K562 (cell line): ENCODE measurements around the gene HYAL1. TPM values are rescaled to one million over a fixed set of nuclear protein-coding genes. Genes with fewer than 3 reads are reported as not detected.

ENCODE experiments used
- ATF3 ChIP-seq, 2 experiments: fragments of 450-650 bp in 1 of 2; sonication (generic) in 1 of 2; formaldehyde crosslinking in 1 of 2; IDR thresholded peaks in 1 of 2; conservative IDR thresholded peaks in 1 of 2; 2 replicates each; pipeline versions ENCODE4 v1.6.1 to v1.8.1; 2016 to 2023; ENCODE audit warnings: mild to moderate bottlenecking in 2 of 2, moderate library complexity in 2 of 2, inconsistent platforms in 1 of 2, missing genetic modification reagents in 1 of 2
- BRF1 ChIP-seq: IDR thresholded peaks from 3 replicates; pipeline ENCODE4 v1.6.1; 2011; ENCODE audit warnings: borderline replicate concordance, mild to moderate bottlenecking; ENCODE audit not compliant: insufficient read length; ENCODE audit errors: extremely low read depth
- CBFB ChIP-seq: sonication (generic); formaldehyde crosslinking; IDR thresholded peaks from 2 replicates; pipeline ENCODE4 v1.4.0; 2020; ENCODE audit warnings: mild to moderate bottlenecking, missing genetic modification reagents
- CHD4 ChIP-seq: fragments of 200-600 bp; sonication (generic); IDR thresholded peaks from 3 replicates; pipeline ENCODE4 v1.6.1; 2012; ENCODE audit warnings: low read depth, mild to moderate bottlenecking, mixed read lengths, low read length, inconsistent platforms; ENCODE audit not compliant: insufficient read depth, insufficient replicate concordance, poor library complexity, severe bottlenecking
- CTBP1 ChIP-seq: fragments of 450-650 bp; IDR thresholded peaks from 2 replicates; pipeline ENCODE4 v1.6.1; 2016; ENCODE audit warnings: borderline replicate concordance
- DDX20 ChIP-seq: fragments of 450-650 bp; IDR thresholded peaks from 2 replicates; pipeline ENCODE4 v1.6.1; 2016; ENCODE audit warnings: missing genetic modification characterization, low read depth, mild to moderate bottlenecking, missing compliant biosample characterization, moderate library complexity
- ETS2 ChIP-seq: IDR thresholded peaks from 2 replicates; pipeline ENCODE4 v1.6.1; 2016; ENCODE audit warnings: borderline replicate concordance, missing genetic modification characterization, mild to moderate bottlenecking, moderate library complexity, missing compliant biosample characterization; ENCODE audit not compliant: poor library complexity, severe bottlenecking
- GTF2E2 ChIP-seq: fragments of 200-800 bp; sonication (Bioruptor generic); IDR thresholded peaks from 2 replicates; pipeline ENCODE4 v1.6.1; 2016; ENCODE audit warnings: missing genetic modification characterization, missing compliant biosample characterization
- KAT8 ChIP-seq: fragments of 450-650 bp; IDR thresholded peaks from 2 replicates; pipeline ENCODE4 v1.6.1; 2016; ENCODE audit warnings: low read depth, mild to moderate bottlenecking
- MCM3 ChIP-seq: fragments of 450-650 bp; IDR thresholded peaks from 2 replicates; pipeline ENCODE4 v1.6.1; 2016
- MEF2A ChIP-seq: IDR thresholded peaks from 2 replicates; pipeline ENCODE4 v1.6.1; 2011; ENCODE audit warnings: low read depth, mild to moderate bottlenecking, low read length, moderate library complexity; ENCODE audit not compliant: control insufficient read depth
- PHF20 ChIP-seq: fragments of 450-650 bp; IDR thresholded peaks from 2 replicates; pipeline ENCODE4 v1.6.1; 2018; ENCODE audit not compliant: partially characterized antibody
- PRPF4 ChIP-seq: fragments of 200-400 bp; formaldehyde crosslinking; IDR thresholded peaks from one replicate; pipeline ENCODE4 v1.6.1; 2017; ENCODE audit warnings: low read length, low read depth, mild to moderate bottlenecking; ENCODE audit not compliant: insufficient read depth, poor library complexity, severe bottlenecking
- PTRF ChIP-seq: fragments of 450-650 bp; IDR thresholded peaks from 2 replicates; pipeline ENCODE4 v1.6.1; 2016; ENCODE audit warnings: mild to moderate bottlenecking, missing genetic modification characterization, missing compliant biosample characterization
- TSC22D4 ChIP-seq: fragments of 450-650 bp; IDR thresholded peaks from 2 replicates; pipeline ENCODE4 v1.6.1; 2016; ENCODE audit warnings: missing genetic modification characterization, missing biosample characterization, control low read depth
- ZFP36 ChIP-seq: fragments of 150-350 bp; IDR thresholded peaks from 2 replicates; pipeline ENCODE4 v1.6.1; 2018; ENCODE audit warnings: low read length, low read depth; ENCODE audit not compliant: partially characterized antibody
- ZNF146 ChIP-seq: IDR thresholded peaks from one replicate; pipeline ENCODE4 v1.6.1; 2018; ENCODE audit warnings: missing compliant biosample characterization; ENCODE audit not compliant: unreplicated experiment
- ZNF398 ChIP-seq: fragments of 250-450 bp; sonication (Bioruptor Pico); IDR thresholded peaks from 2 replicates; pipeline ENCODE4 v1.8.0; 2021; ENCODE audit warnings: moderate library complexity, mild to moderate bottlenecking, inconsistent platforms
- ZNF41 ChIP-seq: fragments of 250-450 bp; sonication (Bioruptor Pico); conservative IDR thresholded peaks from 2 replicates; pipeline ENCODE4 v1.4.0; 2020; ENCODE audit warnings: mild to moderate bottlenecking
- ZNF445 ChIP-seq: fragments of 250-450 bp; sonication (Bioruptor Pico); IDR thresholded peaks from 2 replicates; pipeline ENCODE4 v1.4.0; 2020; ENCODE audit warnings: low read depth, mild to moderate bottlenecking, moderate library complexity
- ZNF561 ChIP-seq: fragments of 450-650 bp; formaldehyde crosslinking; conservative IDR thresholded peaks from 2 replicates; pipeline ENCODE4 v1.4.0; 2020; ENCODE audit warnings: mild to moderate bottlenecking, moderate library complexity
- ZNF644 ChIP-seq: fragments of 200-800 bp; sonication (Bioruptor generic); IDR thresholded peaks from 2 replicates; pipeline ENCODE4 v1.6.1; 2016; ENCODE audit warnings: low read depth, missing genetic modification characterization, missing compliant biosample characterization
- ZNF75A ChIP-seq: fragments of 450-650 bp; formaldehyde crosslinking; IDR thresholded peaks from 2 replicates; pipeline ENCODE4 v1.4.0; 2020; ENCODE audit warnings: mild to moderate bottlenecking
- polyA plus RNA-seq, 8 experiments: library from polyadenylated mRNA; depleted of rRNA in 4 of 8; stranded (reverse) in 5 of 8; unstranded in 3 of 8; fragments of >200 nt; fragmentation: Nextera tagmentation in 2 of 8; fragmentation: Illumina TruSeq in 1 of 8; extraction: Ambion mirVana in 2 of 8; extraction: Trizol in 1 of 8; gene quantifications; 2 replicates each; pipeline versions ENCODE4 v1.2.1 to v1.2.3, GENCODE V29; 2011 to 2014; ENCODE audit warnings: inconsistent platforms in 1 of 8, missing spikeins in 1 of 8
- total RNA-seq, 7 experiments: library from RNA; depleted of rRNA in 6 of 7; stranded (reverse); fragments of >200 nt in 6 of 7; fragmentation: Illumina TruSeq in 2 of 7; extraction: Trizol in 2 of 7; gene quantifications; 2 replicates each; pipeline versions ENCODE4 v1.2.1 to v1.2.3, GENCODE V29; 2011 to 2021; ENCODE audit warnings: low replicate concordance in 1 of 7
- TF ChIP-seq, protein P1 (sequence below): sonication (generic); formaldehyde crosslinking; IDR thresholded peaks from 2 replicates; pipeline ENCODE4 v1.8.0; 2023; ENCODE audit warnings: mild to moderate bottlenecking, missing genetic modification reagents

The HYAL1 gene
- total and polyA plus RNA-seq, 9 of the 15 experiments (the other 6 are each of a cell fraction or from before 2014, with no cell fraction given): 1.4 to 8.5 (median 4.7) TPM

DNA sequence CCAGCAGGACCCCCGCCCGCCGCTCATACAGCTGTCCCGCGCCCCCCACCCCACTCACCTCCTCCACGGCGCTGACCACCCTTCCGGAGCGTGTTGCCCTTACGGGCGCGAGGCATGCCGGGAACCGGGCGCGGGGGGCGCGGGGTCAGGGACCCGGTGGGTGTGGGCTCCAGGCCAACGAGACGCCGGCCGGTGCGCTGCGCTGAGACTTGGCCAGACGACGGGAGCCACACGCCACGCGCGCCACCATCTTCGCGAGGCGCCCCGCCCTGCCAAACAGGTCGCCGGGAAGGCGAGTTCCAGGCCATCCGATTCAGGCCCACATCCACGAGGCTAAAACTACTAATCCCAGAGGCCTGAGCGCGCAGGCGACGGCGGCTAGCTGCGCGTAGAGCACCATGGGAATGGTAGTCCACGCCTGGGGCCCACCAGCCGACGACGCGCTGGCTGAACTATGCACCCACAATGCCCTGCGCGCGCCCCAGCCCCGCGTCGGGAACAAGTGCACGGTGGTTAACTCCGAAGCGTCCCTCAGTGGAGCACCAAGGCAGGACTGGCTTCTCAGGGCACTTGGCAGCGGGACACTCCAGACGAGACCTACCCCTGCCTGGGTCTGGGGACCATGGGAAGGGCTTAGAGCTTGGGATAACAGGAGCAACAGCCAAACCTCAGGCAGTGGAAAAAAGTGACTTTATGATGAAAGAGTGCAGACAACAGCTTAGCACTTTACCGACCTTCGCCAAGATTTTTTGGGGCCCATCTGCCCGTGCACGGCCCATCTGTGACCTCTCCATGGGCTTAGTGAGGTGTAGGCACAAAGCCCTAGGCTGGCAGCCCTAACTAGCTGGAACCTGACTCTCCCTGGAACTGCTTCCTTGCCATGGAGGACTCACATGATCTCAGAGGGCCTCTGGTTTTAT is 11.0 kb downstream of the HYAL1 start, which contains the start of gene IFRD2 (continued):
- TF ChIP-seq ZNF146 (CRISPR knock-in tag): no peak
- TF ChIP-seq, protein P1, sequence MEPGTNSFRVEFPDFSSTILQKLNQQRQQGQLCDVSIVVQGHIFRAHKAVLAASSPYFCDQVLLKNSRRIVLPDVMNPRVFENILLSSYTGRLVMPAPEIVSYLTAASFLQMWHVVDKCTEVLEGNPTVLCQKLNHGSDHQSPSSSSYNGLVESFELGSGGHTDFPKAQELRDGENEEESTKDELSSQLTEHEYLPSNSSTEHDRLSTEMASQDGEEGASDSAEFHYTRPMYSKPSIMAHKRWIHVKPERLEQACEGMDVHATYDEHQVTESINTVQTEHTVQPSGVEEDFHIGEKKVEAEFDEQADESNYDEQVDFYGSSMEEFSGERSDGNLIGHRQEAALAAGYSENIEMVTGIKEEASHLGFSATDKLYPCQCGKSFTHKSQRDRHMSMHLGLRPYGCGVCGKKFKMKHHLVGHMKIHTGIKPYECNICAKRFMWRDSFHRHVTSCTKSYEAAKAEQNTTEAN: no peak
- TF ChIP-seq ZNF398 (CRISPR knock-in tag): no peak
- TF ChIP-seq CTBP1: peak; percentile 56; the same call in 1 of the 2 replicates
- no peak for TF ChIP-seq ZNF75A (CRISPR knock-in tag)
- TF ChIP-seq ZNF644: peak; percentile 99
- no peak for TF ChIP-seq ETS2
- TF ChIP-seq TSC22D4: no peak
- TF ChIP-seq GTF2E2 (tag): no peak
- TF ChIP-seq ATF3 (IDR thresholded peaks at IDR 0.05): no peak
- no peak for TF ChIP-seq ATF3 (CRISPR knock-in tag; conservative IDR thresholded peaks at IDR 0.05)
- TF ChIP-seq PRPF4: no peak
- TF ChIP-seq CHD4: no peak
- no peak for TF ChIP-seq KAT8
- peak; percentile 69; the same call in 1 of the 2 replicates for TF ChIP-seq ZNF41 (CRISPR knock-in tag)
- TF ChIP-seq ZNF445 (CRISPR knock-in tag): no peak
- TF ChIP-seq PHF20: no peak
- no peak for TF ChIP-seq MCM3
- no peak for TF ChIP-seq CBFB
- no peak for TF ChIP-seq ZFP36
- TF ChIP-seq DDX20 (tag): no peak
- TF ChIP-seq ZNF561 (CRISPR knock-in tag): no peak
- no peak for TF ChIP-seq BRF1
- TF ChIP-seq PTRF (tag): no peak
- TF ChIP-seq MEF2A: no peak
